Measurements from ENCODE around the gene AOPEP.

Gene AOPEP

GRCh38 chr9:95132366-95133324 is 406.1 kb downstream of the AOPEP start:
- Histone ChIP-seq H3F3A (ENCODE audit: insufficient read depth, low read length) (no peaks in the 10 kb centered on the region), H3K27me3 (replicated peaks; ENCODE audit: insufficient read depth, low read length) (no peaks in the 10 kb centered on the region), H3K27ac (ENCODE audit: low read length) (no peak overlapping the region), H3K79me2 (ENCODE audit: low read length) (no peaks in the 10 kb centered on the region), H3K4me2 (ENCODE audit: low read depth, low read length) (no peak overlapping the region), H4K20me1 (ENCODE audit: insufficient read depth, low read length) (no peaks in the 10 kb centered on the region), H3K9me3 (replicated peaks; ENCODE audit: insufficient read depth, low read length) (no peaks in the 10 kb centered on the region), H3K4me3 (ENCODE audit: low read length) (no peak overlapping the region), H3K9ac (ENCODE audit: low read length) (no peak overlapping the region), H2AFZ (ENCODE audit: low read length) (no peak overlapping the region), H3K4me1 (ENCODE audit: low read length) (no peaks in the 10 kb centered on the region), H3K9me2 (replicated peaks; ENCODE audit: insufficient read depth, low read length) (no peaks in the 10 kb centered on the region), H3K36me3 (replicated peaks; ENCODE audit: insufficient read depth, low read length) (no peaks in the 10 kb centered on the region)
- no peak for DNase-seq
- TF ChIP-seq EZH2phosphoT487 (IDR thresholded peaks at IDR 0.05; ENCODE audit: low read length) (no peak), CTCF (IDR thresholded peaks at IDR 0.05; ENCODE audit: low read length) (no peak), EZH2 (optimal IDR thresholded peaks at IDR 0.05; ENCODE audit: low read depth, low read length) (no peak)

GRCh38 chr9:95133325-95133705 is 406.8 kb downstream of the AOPEP start:
- no peaks in the 10 kb centered on the region for H3K79me2 ChIP-seq (ENCODE audit: low read length)
- DNase-seq, result no peak
- no peak overlapping the region for H3K4me2 ChIP-seq (ENCODE audit: low read depth, low read length)
- H3K9ac ChIP-seq (ENCODE audit: low read length), result no peak overlapping the region
- TF ChIP-seq CTCF (IDR thresholded peaks at IDR 0.05; ENCODE audit: low read length), result no peak
- no peak for TF ChIP-seq EZH2phosphoT487 (IDR thresholded peaks at IDR 0.05; ENCODE audit: low read length)
- no peak for TF ChIP-seq EZH2 (optimal IDR thresholded peaks at IDR 0.05; ENCODE audit: low read depth, low read length)
- H3K4me1 ChIP-seq (ENCODE audit: low read length), result no peaks in the 10 kb centered on the region
- no peaks in the 10 kb centered on the region for H3K27me3 ChIP-seq (replicated peaks; ENCODE audit: insufficient read depth, low read length)
- H4K20me1 ChIP-seq (ENCODE audit: insufficient read depth, low read length), result no peaks in the 10 kb centered on the region
- H3K27ac ChIP-seq (ENCODE audit: low read length), result no peak overlapping the region
- no peaks in the 10 kb centered on the region for H3K9me2 ChIP-seq (replicated peaks; ENCODE audit: insufficient read depth, low read length)
- H3F3A ChIP-seq (ENCODE audit: insufficient read depth, low read length), result no peaks in the 10 kb centered on the region
- no peaks in the 10 kb centered on the region for H3K9me3 ChIP-seq (replicated peaks; ENCODE audit: insufficient read depth, low read length)
- no peaks in the 10 kb centered on the region for H3K36me3 ChIP-seq (replicated peaks; ENCODE audit: insufficient read depth, low read length)
- no peak overlapping the region for H2AFZ ChIP-seq (ENCODE audit: low read length)
- H3K4me3 ChIP-seq (ENCODE audit: low read length), result no peak overlapping the region

- no peaks in the 10 kb centered on the region for H3F3A ChIP-seq (ENCODE audit: insufficient read depth, low read length)
- H3K27me3 ChIP-seq (replicated peaks; ENCODE audit: insufficient read depth, low read length), result no peaks in the 10 kb centered on the region
- no peaks in the 10 kb centered on the region for H3K36me3 ChIP-seq (replicated peaks; ENCODE audit: insufficient read depth, low read length)
- TF ChIP-seq EZH2phosphoT487 (IDR thresholded peaks at IDR 0.05; ENCODE audit: low read length) (no peak), CTCF (IDR thresholded peaks at IDR 0.05; ENCODE audit: low read length) (no peak), EZH2 (optimal IDR thresholded peaks at IDR 0.05; ENCODE audit: low read depth, low read length) (no peak)
- H2AFZ ChIP-seq (ENCODE audit: low read length), result no peak overlapping the region
- DNase-seq, result no peak
- H3K4me1 ChIP-seq (ENCODE audit: low read length), result no peaks in the 10 kb centered on the region
- no peaks in the 10 kb centered on the region for H3K9me3 ChIP-seq (replicated peaks; ENCODE audit: insufficient read depth, low read length)
- no peak overlapping the region for H3K4me2 ChIP-seq (ENCODE audit: low read depth, low read length)
- no peak overlapping the region for H3K9ac ChIP-seq (ENCODE audit: low read length)
- H3K9me2 ChIP-seq (replicated peaks; ENCODE audit: insufficient read depth, low read length), result no peaks in the 10 kb centered on the region
- no peaks in the 10 kb centered on the region for H3K79me2 ChIP-seq (ENCODE audit: low read length)
- no peak overlapping the region for H3K27ac ChIP-seq (ENCODE audit: low read length)
- no peak overlapping the region for H3K4me3 ChIP-seq (ENCODE audit: low read length)
- no peaks in the 10 kb centered on the region for H4K20me1 ChIP-seq (ENCODE audit: insufficient read depth, low read length)
Observed at GRCh38 chr9:95134457-95134881, 408.0 kb downstream of the AOPEP start.

Measured in MM.1S (cell line).